GM20000 (cell line): Measurements from ENCODE around the gene RASA3.

Experiments used
- DNase-seq: peaks from one replicate; pipeline ENCODE4 v3.0.0; 2012; ENCODE audit warnings: low spot score
- TF ChIP-seq, protein P1 (sequence below): IDR thresholded peaks from 2 replicates; pipeline ENCODE4 v1.5.1; 2012; ENCODE audit warnings: mild to moderate bottlenecking, control low read depth; ENCODE audit errors: extremely low read depth, missing control alignments

RASA3 gene

DNA sequence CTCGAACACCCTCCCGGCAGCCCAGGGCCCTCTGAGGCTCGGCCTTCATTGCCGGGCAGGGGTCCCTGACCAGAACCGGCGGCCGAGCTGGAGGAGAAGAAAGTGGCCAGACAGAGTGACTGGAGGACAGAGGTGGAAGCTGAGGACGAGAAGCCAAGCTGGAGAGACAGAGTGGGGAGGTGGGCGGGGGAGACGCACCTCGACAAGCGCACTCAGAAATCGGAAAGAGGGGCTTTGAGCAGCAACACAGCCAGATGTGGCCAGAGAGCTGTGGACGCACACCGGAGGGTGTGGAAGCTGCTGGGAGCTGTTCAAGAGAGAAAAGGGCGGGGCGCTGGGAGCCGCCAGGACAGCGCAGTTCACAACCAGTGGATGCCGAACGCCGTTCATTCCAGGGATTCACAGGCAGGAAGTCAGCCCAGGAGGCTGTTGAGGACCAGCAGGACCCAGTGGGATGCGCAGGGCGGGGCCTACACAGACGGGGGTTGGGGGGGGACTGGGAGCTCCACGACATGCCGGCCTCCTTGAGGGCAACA is 130.3 kb downstream of the RASA3 start:
- TF ChIP-seq, protein P1, sequence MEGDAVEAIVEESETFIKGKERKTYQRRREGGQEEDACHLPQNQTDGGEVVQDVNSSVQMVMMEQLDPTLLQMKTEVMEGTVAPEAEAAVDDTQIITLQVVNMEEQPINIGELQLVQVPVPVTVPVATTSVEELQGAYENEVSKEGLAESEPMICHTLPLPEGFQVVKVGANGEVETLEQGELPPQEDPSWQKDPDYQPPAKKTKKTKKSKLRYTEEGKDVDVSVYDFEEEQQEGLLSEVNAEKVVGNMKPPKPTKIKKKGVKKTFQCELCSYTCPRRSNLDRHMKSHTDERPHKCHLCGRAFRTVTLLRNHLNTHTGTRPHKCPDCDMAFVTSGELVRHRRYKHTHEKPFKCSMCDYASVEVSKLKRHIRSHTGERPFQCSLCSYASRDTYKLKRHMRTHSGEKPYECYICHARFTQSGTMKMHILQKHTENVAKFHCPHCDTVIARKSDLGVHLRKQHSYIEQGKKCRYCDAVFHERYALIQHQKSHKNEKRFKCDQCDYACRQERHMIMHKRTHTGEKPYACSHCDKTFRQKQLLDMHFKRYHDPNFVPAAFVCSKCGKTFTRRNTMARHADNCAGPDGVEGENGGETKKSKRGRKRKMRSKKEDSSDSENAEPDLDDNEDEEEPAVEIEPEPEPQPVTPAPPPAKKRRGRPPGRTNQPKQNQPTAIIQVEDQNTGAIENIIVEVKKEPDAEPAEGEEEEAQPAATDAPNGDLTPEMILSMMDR: no peak
- no peak for DNase-seq

DNA sequence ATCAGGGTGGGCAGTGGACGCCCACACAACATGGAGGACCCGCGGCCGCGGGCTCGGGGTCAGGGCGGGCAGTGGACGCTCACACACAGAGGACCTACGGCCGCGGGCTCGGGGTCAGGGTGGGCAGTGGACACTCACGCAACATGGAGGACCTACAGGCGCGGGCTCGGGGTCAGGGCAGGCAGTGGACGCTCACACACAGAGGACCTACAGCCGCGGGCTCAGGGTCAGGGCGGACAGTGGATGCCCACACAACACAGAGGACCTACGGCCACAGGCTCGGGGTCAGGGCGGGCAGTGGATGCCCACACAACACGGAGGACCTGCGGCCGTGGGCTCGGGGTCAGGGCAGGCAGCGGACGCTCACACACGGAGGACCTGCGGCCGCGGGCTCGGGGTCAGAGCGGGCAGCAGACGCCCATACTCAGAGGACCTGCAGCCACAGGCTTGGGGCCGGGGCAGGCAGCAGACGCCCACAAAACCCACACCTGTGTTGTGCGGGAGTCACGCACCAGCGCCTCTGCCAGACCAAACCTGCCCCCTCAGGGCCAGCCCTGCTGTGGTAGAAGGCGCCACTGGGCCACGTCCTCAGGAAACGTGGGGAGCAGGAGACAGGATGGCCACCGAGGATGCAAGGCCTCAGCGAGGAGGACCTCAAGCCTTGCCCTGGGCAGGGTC is 131.0 kb downstream of the RASA3 start:
- DNase-seq: no peak
- TF ChIP-seq, protein P1: no peak

DNA sequence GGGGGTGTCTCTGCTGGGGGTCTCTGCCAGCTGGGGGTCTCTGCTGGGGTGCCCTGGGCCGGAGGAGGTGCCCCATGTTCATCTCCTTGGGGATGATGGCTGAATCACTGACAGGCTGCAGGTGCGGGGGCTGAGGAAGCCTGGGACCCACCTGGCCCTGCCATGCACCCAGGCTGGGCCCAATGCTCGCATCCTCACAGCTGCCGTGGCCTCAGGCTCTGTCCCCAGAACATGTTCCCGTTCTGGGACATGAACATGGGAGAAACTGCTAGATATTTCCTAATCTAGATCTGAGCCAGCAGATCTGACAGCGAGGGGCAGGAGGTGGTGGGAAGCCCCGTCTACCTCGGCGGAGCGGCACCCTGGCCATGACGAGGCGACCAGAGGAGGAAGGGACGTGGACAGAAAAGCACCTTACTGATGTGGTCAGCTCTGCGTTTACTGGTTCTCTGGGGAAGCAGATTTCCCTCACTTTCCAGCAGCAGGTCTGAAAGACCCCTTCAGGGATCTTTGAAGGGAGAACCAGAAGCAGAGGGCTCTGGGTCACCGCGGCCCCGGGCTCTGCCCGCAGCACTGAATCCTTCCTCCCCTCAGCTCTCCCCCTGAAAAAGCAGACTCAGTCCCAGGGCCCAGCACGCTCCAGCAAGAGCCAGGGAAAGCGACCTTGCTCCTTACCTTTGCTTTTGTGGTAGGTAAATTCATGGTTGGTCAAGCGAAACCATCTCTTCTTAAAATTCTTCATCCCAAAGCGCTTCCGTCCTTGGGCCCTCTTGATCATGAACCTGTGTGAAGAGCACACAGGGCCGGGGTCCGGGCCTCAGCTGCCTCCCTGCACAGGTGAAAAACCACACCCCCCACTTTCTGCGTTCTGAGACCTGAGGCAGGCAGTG is 132.0 kb downstream of the RASA3 start:
- DNase-seq: no peak
- TF ChIP-seq, protein P1: no peak

DNA sequence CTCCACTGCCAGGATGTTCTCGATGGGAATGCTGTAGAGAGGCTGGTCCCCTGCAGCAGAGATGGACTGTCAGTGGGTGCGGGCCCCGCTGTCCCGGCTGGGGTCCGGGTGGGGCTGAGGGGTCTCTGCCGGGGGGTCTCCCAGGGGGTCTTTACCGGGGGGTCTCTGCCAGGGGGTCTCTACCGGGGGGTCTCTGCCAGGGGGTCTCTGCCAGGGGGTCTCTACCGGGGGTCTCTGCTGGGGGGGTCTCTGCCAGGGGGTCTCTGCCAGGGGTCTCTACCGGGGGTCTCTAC is 132.9 kb downstream of the RASA3 start:
- TF ChIP-seq, protein P1: no peak
- DNase-seq: no peak

DNA sequence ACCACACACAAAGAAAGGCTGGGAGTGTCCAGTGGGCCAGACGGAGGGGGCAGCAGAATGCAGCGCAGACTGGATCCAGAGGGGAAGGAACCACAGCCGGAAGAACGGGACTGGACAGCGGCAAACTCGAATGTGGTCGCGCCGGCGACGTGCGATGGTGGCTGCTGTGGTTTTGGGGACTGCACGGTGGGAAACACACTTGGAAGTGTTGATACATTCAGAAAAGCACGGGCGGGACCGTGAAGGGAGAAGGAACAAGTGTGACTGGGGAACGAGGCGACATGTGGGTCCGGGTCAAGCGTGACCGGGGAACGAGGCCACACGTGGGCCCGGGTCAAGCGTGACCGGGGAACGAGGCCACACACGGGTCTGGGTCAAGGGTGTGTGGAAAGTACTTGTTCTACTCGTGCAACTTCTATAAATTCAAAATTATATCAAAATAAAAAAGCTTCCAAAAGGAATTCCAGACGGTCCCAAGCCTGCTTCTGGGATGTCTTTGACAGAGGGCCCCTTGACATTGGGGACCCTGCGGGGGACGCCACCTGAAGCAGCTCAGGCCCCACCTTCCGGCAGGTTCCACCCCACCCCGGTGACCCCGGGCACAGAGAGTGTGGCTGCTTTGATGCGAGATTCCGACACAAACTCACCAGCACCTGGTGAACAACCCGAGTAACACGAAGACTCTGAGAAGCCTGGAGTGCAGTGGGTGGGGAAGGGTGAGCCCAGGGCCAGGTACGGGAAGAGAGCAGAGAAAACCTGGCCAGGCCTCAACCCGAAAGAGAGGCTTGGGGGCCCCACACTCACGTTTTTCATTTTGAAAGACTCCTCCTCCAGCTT is 133.4 kb downstream of the RASA3 start:
- TF ChIP-seq, protein P1: no peak
- DNase-seq: no peak

DNA sequence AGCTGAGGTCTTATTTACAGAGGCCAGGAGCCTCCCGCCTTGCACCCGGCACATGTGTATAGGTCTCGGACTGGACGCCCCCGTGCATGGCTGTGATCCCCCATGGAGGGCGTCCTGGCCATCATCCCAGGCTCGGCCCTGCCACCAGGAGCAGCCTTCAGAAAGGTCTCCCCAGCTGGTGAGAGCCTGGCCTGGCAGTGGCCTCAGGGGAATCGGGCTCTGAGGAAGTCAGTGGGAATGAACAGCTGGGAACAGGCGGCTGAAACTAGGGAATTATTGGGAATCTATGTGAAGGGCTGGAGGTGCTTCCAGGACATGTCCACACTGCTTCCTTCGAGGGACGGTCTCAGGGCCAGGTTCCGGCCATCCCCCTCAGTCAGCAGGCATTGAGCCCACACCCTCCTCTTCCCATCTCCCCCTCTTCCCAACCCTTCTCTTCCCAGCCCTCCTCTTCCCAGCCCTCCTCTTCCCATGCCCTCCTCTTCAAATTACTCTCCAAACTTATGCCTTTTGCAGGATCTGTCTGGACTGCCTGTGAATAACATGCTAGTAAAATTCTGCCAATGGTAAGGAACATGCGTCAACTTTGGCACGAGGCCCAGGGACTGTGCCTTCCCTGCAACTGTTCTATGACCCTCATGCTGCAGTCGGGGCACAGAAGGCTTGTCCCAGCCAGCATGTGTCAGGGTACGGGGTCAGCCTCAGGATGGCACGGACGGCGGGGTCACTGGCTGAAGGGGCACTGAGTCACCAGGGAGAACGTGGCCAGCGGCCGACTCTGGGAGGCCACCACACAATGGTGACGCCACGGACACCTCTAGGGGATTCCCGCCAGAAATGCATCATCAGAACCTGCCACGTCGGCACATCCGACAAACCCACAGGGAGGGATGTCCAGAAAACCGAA is 134.3 kb downstream of the RASA3 start:
- DNase-seq: no peak
- TF ChIP-seq, protein P1: no peak
